Heart right ventricle (tissue), 16 donors: ENCODE data around the gene NEK2. TPM values are rescaled to one million over a fixed set of nuclear protein-coding genes. Genes with fewer than 3 reads are reported as not detected.
A peak's percentile ranks its signal among the peaks of the same experiment; 100 is the strongest.
"Not testable (repeated sequence)": the region's sequence is repeated elsewhere in the genome, so short reads cannot be mapped to it uniquely, and the experiment has no call there.

Experiments used
- ATAC-seq, 8 donors: fragments of 200-7000 bp; cut with Tn5 transposase; one replicate each; pipeline ENCODE4 v1.9.1; 2020; ENCODE audit warnings: mild to moderate bottlenecking in 8 of 8, moderate library complexity in 8 of 8, moderate number of reproducible peaks in 1 of 8
- DNase-seq, 2 donors: peaks; one replicate each; pipeline ENCODE4 v3.0.0-alpha.2; 2020
- H3K27ac ChIP-seq, 10 donors: fragments of 200-600 bp; sonication (generic) in 2 of 10; one replicate each; pipeline versions ENCODE4 v1.5.0 to v1.8.0; 2020 to 2022; ENCODE audit warnings: mild to moderate bottlenecking in 3 of 10
- H3K27me3 ChIP-seq, 7 donors: fragments of 200-600 bp; one replicate each; pipeline ENCODE4 v1.8.0; 2021 to 2022; ENCODE audit warnings: mild to moderate bottlenecking in 2 of 7
- H3K36me3 ChIP-seq, 9 donors: fragments of 200-600 bp; sonication (generic) in 1 of 9; one replicate each; pipeline versions ENCODE4 v1.5.0 to v1.8.0; 2020 to 2022; ENCODE audit warnings: mild to moderate bottlenecking in 2 of 9
- H3K4me1 ChIP-seq, 9 donors: fragments of 200-600 bp; sonication (generic) in 1 of 9; one replicate each; pipeline versions ENCODE4 v1.5.0 to v1.8.0; 2020 to 2022; ENCODE audit warnings: mild to moderate bottlenecking in 4 of 9
- H3K4me3 ChIP-seq, 10 donors: fragments of 200-600 bp; sonication (generic) in 2 of 10; one replicate each; pipeline versions ENCODE4 v1.5.0 to v1.8.0; 2020 to 2022; ENCODE audit warnings: mild to moderate bottlenecking in 7 of 10, moderate library complexity in 2 of 10
- H3K9me3 ChIP-seq, 11 donors: fragments of 200-600 bp in 10 of 11; sonication (generic) in 2 of 11; one replicate each; pipeline versions ENCODE4 v1.5.0 to v1.8.0; 2013 to 2022; ENCODE audit warnings: mild to moderate bottlenecking in 2 of 11, control low read depth in 1 of 11, moderate library complexity in 1 of 11
- WGBS, 2 donors: extraction: QIAGEN DNeasy Blood & Tissue Kit; methylation state at CpG; one replicate each; pipeline ENCODE4 v1.1.7; 2013; ENCODE audit warnings: inconsistent platforms in 1 of 2; 5-methylcytosine and 5-hydroxymethylcytosine counted together
- intact Hi-C, 10 donors: fragments of 100-400 bp; cut with DNase I; formaldehyde crosslinking; loops; one replicate each; pipeline versions ENCODE4 v1.11.1 to v1.14.2; 2022
- polyA plus RNA-seq, 2 donors: library from polyadenylated mRNA; stranded (reverse); fragments of 200-250 nt; gene quantifications; one replicate each; pipeline ENCODE4 v1.2.3, GENCODE V29; 2013
- total RNA-seq, 10 donors: library from RNA; stranded (reverse); fragmentation: NEBNext Ultra II Directional in 3 of 10; extraction: Animal tissue kit (Norgen Biotek cat#: 25700) in 3 of 10; gene quantifications; one replicate each; pipeline versions ENCODE4 v1.2.1 to v1.2.4, GENCODE V29; 2021 to 2023
- TF ChIP-seq, protein P1 (sequence below), 9 donors: fragments of 200-600 bp; sonication (generic) in 2 of 9; IDR thresholded peaks; one replicate each; pipeline versions ENCODE4 v1.5.0 to v1.8.0; 2021 to 2022; ENCODE audit warnings: antibody characterized with exemption in 9 of 9, mild to moderate bottlenecking in 5 of 9, moderate library complexity in 1 of 9
- donor health status: Arrhythmogenic right ventricular cardiomyopathy.
- donor health status: ischemic (EF 13 %, LVEDD 7.1; RV severe dilation, severe dysfunction).
- donor health status: healthy with polysubstance abuse.
- donor health status: DM: no; HTN: yes; CAD: no.
- donor health status: DM: no; HTN: no; CAD: no.
- donor health status: ischemic (EF 25% LVEDD 6.9; RV normal size, moderate dysfunction).
- donor health status: ischemic (EF 25% LVEDD 5.7; RV mildly dilated, moderate dysfunction).
- donor health status: healthy.
- donor health status: DM: yes; HTN: yes; CAD: no.
- donor health status: Ischemic cardiomyopathy.
- donor health status: ischemic (EF 35%, LVEDD 5.7; RV mildly dilated, moderate dysfunction).
- donor health status: nonischemic (EF 11% LVEDD 7.7; RV severe dilation, severe dysfunction).
- donor health status: DM: yes; HTN: yes; CAD: no.
- donor health status: PGD.
- donor health status: ischemic (EF 29% LVEDD 5.4; RV normal size, mild dysfunction).
- donor health status: nonischemic (EF 23%, LVEDD 6.1; RV moderate dilation, normal function).

The NEK2 gene
- total and polyA plus RNA-seq, 12 donors: 0.04 to 2.1 (median 0.19) TPM; not detected in 6

DNA sequence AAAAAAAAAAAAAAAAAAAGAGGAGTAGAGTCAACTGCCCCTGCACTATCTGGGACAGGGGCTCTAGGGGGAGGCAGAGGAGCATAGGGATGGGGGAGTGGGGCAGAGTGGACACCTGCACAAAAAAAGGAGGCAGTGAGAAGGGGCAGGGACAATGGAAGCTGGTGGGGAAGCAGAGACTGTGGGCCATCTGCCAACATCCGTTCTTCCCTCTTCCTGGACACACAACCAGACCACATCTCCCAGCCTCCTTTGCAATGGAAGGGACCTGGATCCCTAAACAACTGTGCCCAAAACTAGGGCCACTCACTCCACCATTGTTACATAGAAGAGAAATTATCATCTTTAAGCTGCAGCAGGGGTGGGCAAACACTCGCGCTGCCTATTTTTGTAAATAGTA is 38.4 kb downstream of the NEK2 start:
- Histone ChIP-seq H3K36me3 (no peaks in the 10 kb centered on the region), H3K27me3 (no peaks in the 10 kb centered on the region), H3K9me3 (no peaks in the 10 kb centered on the region), H3K27ac (no peak overlapping the region), H3K4me1 (peaks cover 0 to 25% (median 16%) of the 10 kb centered on the region in 9 donors), H3K4me3 (no peak overlapping the region)
- intact Hi-C loops: no loop called here
- TF ChIP-seq, protein P1, sequence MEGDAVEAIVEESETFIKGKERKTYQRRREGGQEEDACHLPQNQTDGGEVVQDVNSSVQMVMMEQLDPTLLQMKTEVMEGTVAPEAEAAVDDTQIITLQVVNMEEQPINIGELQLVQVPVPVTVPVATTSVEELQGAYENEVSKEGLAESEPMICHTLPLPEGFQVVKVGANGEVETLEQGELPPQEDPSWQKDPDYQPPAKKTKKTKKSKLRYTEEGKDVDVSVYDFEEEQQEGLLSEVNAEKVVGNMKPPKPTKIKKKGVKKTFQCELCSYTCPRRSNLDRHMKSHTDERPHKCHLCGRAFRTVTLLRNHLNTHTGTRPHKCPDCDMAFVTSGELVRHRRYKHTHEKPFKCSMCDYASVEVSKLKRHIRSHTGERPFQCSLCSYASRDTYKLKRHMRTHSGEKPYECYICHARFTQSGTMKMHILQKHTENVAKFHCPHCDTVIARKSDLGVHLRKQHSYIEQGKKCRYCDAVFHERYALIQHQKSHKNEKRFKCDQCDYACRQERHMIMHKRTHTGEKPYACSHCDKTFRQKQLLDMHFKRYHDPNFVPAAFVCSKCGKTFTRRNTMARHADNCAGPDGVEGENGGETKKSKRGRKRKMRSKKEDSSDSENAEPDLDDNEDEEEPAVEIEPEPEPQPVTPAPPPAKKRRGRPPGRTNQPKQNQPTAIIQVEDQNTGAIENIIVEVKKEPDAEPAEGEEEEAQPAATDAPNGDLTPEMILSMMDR (IDR thresholded peaks at IDR 0.05): no peak
- WGBS, 2 donors: 70 to 80% methylated on average over 3 of the region's 3 CpGs
- ATAC-seq: no peak
- DNase-seq: no peak

DNA sequence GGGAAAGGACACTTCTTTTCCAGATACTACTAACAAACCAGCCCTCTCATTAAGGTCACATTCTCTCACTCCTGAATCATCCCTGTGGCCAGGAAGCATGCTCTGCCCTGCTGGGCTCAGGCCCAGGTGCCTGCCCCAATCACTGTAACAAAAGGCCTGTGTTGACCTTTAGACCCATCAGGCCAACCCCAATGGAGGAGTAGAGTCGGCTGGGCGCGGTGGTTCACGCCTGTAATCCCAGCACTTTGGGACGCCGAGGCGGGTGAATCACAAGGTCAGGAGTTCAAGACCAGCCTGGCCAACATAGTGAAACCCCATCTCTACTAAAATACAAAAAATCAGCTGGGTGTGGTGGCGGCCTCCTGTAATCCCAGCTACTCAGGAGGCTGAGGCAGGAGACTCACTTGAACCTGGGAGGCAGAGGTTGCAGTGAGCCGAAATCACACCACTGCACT is 38.8 kb downstream of the NEK2 start:
- peak in 1 of 8 donors; percentile 20 for ATAC-seq
- WGBS, 2 donors: 75 to 89% methylated on average over 9 of the region's 9 CpGs
- H3K4me3 ChIP-seq, H3K27me3 ChIP-seq, intact Hi-C loops, H3K36me3 ChIP-seq, DNase-seq, H3K27ac ChIP-seq, H3K9me3 ChIP-seq: not testable (repeated sequence)
- peaks cover 0 to 29% (median 17%) of the 10 kb centered on the region in 9 donors for H3K4me1 ChIP-seq

DNA sequence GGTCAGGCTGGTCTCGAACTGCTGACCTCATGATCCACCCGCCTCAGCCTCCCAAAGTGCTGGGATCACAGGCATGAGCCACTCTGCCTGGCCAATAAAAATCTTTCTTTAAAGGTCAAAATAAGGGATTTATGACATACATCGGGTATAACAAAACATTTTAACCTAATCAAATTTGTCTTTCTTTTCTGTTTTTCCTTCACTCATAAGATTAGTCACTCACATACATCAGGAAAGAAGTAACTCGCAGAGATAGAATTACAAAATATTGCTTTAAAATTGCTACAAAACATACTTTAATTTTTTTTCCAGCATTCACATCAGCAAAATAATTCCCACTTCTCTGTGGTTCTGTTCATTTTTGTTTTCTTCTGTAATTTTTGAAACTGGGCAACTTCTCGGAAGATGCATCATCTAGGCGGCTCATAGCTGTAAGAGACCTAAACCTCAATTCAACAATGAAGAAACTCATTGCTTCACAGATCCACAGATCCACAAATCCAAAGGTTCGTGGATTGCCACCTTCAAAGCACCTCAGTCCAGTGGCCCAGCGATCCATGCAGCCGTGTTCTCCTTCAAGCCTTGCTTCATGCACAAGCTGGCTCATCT is 39.7 kb downstream of the NEK2 start:
- intact Hi-C loops: no loop called here
- TF ChIP-seq, protein P1 (IDR thresholded peaks at IDR 0.05): no peak
- Histone ChIP-seq H3K4me3 (no peak overlapping the region), H3K4me1 (peaks cover 0 to 36% (median 18%) of the 10 kb centered on the region in 9 donors), H3K27ac (no peak overlapping the region), H3K9me3 (no peaks in the 10 kb centered on the region), H3K27me3 (no peaks in the 10 kb centered on the region), H3K36me3 (no peaks in the 10 kb centered on the region)
- ATAC-seq: no peak
- DNase-seq: no peak
- WGBS, 2 donors: 83 to 89% methylated on average over 9 of the region's 9 CpGs

DNA sequence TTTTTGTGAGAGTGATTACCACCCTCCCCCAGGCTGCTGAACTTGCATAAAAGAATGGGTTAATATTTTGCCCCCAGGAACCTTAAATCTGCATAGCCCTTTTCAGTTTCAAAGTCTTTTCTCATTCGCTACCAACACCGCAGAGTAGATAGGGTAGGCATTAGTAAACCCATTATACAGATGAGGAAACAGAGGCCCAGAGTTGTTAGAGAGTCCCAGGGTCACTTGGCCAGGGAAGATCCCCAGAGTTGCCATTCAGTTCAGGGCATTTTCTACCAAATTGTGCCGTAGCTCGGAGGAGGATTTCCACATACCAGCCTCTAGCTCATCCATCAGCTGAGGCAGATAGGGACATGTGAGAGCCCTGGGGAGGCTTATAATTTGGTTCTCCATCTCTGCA is 40.5 kb downstream of the NEK2 start:
- Histone ChIP-seq H3K4me3 (no peak overlapping the region), H3K27me3 (no peaks in the 10 kb centered on the region), H3K9me3 (no peaks in the 10 kb centered on the region), H3K27ac (no peak overlapping the region), H3K4me1 (peaks cover 0 to 44% (median 20%) of the 10 kb centered on the region in 9 donors), H3K36me3 (no peaks in the 10 kb centered on the region)
- DNase-seq (no peak), ATAC-seq (no peak)
- WGBS, 2 donors: 95% methylated on average over 4 of the region's 4 CpGs
- TF ChIP-seq, protein P1 (IDR thresholded peaks at IDR 0.05): no peak
- intact Hi-C loops: loop anchor here in 1 of 10 donors (5.0 kb wide), 1 partner anchor 58 kb away; the partner anchor contains the start of gene SLC30A1

DNA sequence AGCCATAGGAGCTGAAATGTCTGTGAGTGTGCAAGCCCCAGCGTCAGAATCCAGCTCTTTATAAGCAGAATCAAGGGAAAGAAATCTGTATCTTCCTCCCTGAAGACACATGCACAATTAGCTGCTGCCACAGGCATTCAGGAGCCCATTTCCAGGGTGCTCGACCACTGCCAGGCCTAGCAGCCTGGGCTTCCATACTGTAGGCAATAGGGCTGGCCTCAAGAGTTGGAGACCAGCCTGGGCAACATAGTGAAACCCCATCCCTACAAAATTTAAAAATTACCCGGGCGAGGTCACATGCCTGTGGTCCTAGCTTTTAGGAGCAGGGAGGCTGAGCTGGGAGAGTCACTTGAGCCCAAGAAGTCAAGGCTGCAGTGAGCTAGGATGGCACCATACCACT is 41.0 kb downstream of the NEK2 start:
- H3K36me3 ChIP-seq: no peaks in the 10 kb centered on the region
- no peak for ATAC-seq
- H3K9me3 ChIP-seq: no peaks in the 10 kb centered on the region
- no peaks in the 10 kb centered on the region for H3K27me3 ChIP-seq
- DNase-seq: no peak
- WGBS, 2 donors: 92 to 94% methylated on average over 4 of the region's 4 CpGs
- peaks cover 0 to 45% (median 21%) of the 10 kb centered on the region in 9 donors for H3K4me1 ChIP-seq
- intact Hi-C loops: loop anchor here in 1 of 10 donors (5.0 kb wide), 1 partner anchor 57 kb away; the partner anchor contains the start of gene SLC30A1
- TF ChIP-seq, protein P1 (IDR thresholded peaks at IDR 0.05): no peak
- H3K4me3 ChIP-seq: no peak overlapping the region
- H3K27ac ChIP-seq: no peak overlapping the region
